DOHH2 (cell line): ENCODE results near the gene PRPF40A.
"Not testable (repeated sequence)": the region's sequence is repeated elsewhere in the genome, so short reads cannot be mapped to it uniquely, and the experiment has no call there.

Source experiments
- CTCF ChIP-seq: fragments of 200-600 bp; sonication (generic); IDR thresholded peaks from one replicate; pipeline ENCODE4 v1.5.1; 2014; ENCODE audit warnings: antibody characterized with exemption, mild to moderate bottlenecking, low read depth, low read length; ENCODE audit not compliant: poor library complexity, severe bottlenecking
- EZH2phosphoT487 ChIP-seq: fragments of 200-600 bp; sonication (generic); IDR thresholded peaks from 2 replicates; pipeline ENCODE4 v1.6.1; 2017; ENCODE audit warnings: borderline replicate concordance, mild to moderate bottlenecking, antibody characterized with exemption, low read length, moderate library complexity, mixed read lengths

GRCh38 chr2:152722639-152723038 is 5.4 kb upstream of the PRPF40A start:
- TF ChIP-seq CTCF, EZH2phosphoT487: not testable (repeated sequence)
